AG04450 (cell line): ENCODE results near the gene SARDH. TPM values are rescaled to one million over a fixed set of nuclear protein-coding genes. Genes with fewer than 3 reads are reported as not detected.
"Not testable (repeated sequence)": the region's sequence is repeated elsewhere in the genome, so short reads cannot be mapped to it uniquely, and the experiment has no call there.

Source experiments
- CTCF ChIA-PET: fragments of 300-600, 350-600 bp; formaldehyde crosslinking; extraction: SDS; loops from one replicate; lab custom pipeline; 2022; ENCODE audit warnings: antibody characterized with exemption, inconsistent platforms; lab: Charles Lee
- POLR2A ChIA-PET: fragments of 350-600 bp; formaldehyde crosslinking; extraction: SDS; loops from one replicate; lab custom pipeline; 2021; ENCODE audit warnings: antibody characterized with exemption, inconsistent platforms; lab: Yijun Ruan, JAX
- DNase-seq: peaks from one replicate; pipeline ENCODE4 v3.0.0-alpha.2; 2011; ENCODE audit warnings: low read depth, low spot score
- H3K27ac ChIP-seq: one replicate; pipeline ENCODE4 v1.5.1; 2012; ENCODE audit warnings: low read depth, low read length, control low read depth
- H3K27me3 ChIP-seq: one replicate; pipeline ENCODE4 v1.6.0; 2012; ENCODE audit warnings: low read length; ENCODE audit not compliant: control insufficient read depth, insufficient read depth
- H3K4me3 ChIP-seq: 2 replicates; pipeline ENCODE4 v1.5.1; 2011; ENCODE audit warnings: mild to moderate bottlenecking, low read depth, low read length, control low read depth
- H3K9me3 ChIP-seq: 2 replicates; pipeline ENCODE4 v1.5.1; 2012; ENCODE audit warnings: low read length; ENCODE audit not compliant: control insufficient read depth, insufficient read depth
- CTCF ChIP-seq: IDR thresholded peaks from 2 replicates; pipeline ENCODE4 v1.5.1; 2011; ENCODE audit warnings: low read depth, low read length, control low read depth, inconsistent platforms
- polyA plus RNA-seq: library from polyadenylated mRNA; depleted of rRNA; stranded (reverse); fragments of >200 nt; gene quantifications from 2 replicates; pipeline ENCODE4 v1.2.3, GENCODE V29; 2011

Gene SARDH
- polyA plus RNA-seq, 1 experiment, result 1.3 TPM

GRCh38 chr9:133629221-133630110, 108.7 kb downstream of the SARDH start:
- H3K27me3 ChIP-seq, result peaks cover 22% of the 10 kb centered on the region
- POLR2A ChIA-PET, result no interaction called here
- H3K9me3 ChIP-seq, result peaks cover 9% of the 10 kb centered on the region; the same call in 1 of the 2 replicates
- no peak overlapping the region for H3K27ac ChIP-seq
- DNase-seq, result no peak
- H3K4me3 ChIP-seq, result no peak overlapping the region
- CTCF ChIA-PET, result no interaction called here
- no peak for TF ChIP-seq CTCF

GRCh38 chr9:133628766-133629165, 109.4 kb downstream of the SARDH start:
- TF ChIP-seq CTCF, result no peak
- ChIA-PET POLR2A (no interaction called here), CTCF (no interaction called here)

GRCh38 chr9:133627341-133627740, 110.8 kb downstream of the SARDH start:
- Histone ChIP-seq H3K27ac (no peak overlapping the region), H3K4me3 (no peak overlapping the region), H3K27me3 (peaks cover 21% of the 10 kb centered on the region), H3K9me3 (peaks cover 9% of the 10 kb centered on the region; the same call in 1 of the 2 replicates)
- CTCF ChIA-PET, result no interaction called here
- TF ChIP-seq CTCF, result no peak
- DNase-seq, result no peak
- POLR2A ChIA-PET, result no interaction called here

More at GRCh38 chr9:133628766-133629165, 109.4 kb downstream of the SARDH start:
- no peak overlapping the region for H3K4me3 ChIP-seq
- DNase-seq, result no peak
- no peak overlapping the region for H3K27ac ChIP-seq
- peaks cover 17% of the 10 kb centered on the region for H3K27me3 ChIP-seq
- H3K9me3 ChIP-seq, result peaks cover 9% of the 10 kb centered on the region; the same call in 1 of the 2 replicates

- not testable (repeated sequence) for DNase-seq
These were observed 112.1 kb downstream of the SARDH start for GRCh38 chr9:133626008-133626407.

GRCh38 chr9:133622555-133622954, 115.6 kb downstream of the SARDH start:
- no peak for TF ChIP-seq CTCF
- ChIA-PET POLR2A (no interaction called here), CTCF (no interaction called here)
- Histone ChIP-seq H3K27ac (no peak overlapping the region), H3K27me3 (peaks cover 31% of the 10 kb centered on the region), H3K4me3 (no peak overlapping the region), H3K9me3 (peaks cover 5% of the 10 kb centered on the region; the same call in 1 of the 2 replicates)
- DNase-seq, result no peak

More at GRCh38 chr9:133626008-133626407, 112.1 kb downstream of the SARDH start:
- H3K9me3 ChIP-seq, H3K27ac ChIP-seq, POLR2A ChIA-PET, CTCF ChIA-PET, H3K4me3 ChIP-seq: not testable (repeated sequence)
- peaks cover 30% of the 10 kb centered on the region for H3K27me3 ChIP-seq
